Psoas muscle (tissue), 8 donors: Measurements from ENCODE around the gene TNIK. TPM values are rescaled to one million over a fixed set of nuclear protein-coding genes. Genes with fewer than 3 reads are reported as not detected.

Source experiments
- ATAC-seq, 4 donors: fragments of 200-7000 bp; cut with Tn5 transposase; one replicate each; pipeline ENCODE4 v1.9.1; 2020; ENCODE audit warnings: moderate library complexity in 3 of 4, mild to moderate bottlenecking in 2 of 4
- DNase-seq, 2 donors: peaks; one replicate each; pipeline ENCODE4 v3.0.0-alpha.2; 2020
- H3K27ac ChIP-seq: fragments of 200-600 bp; one replicate; pipeline ENCODE4 v1.8.0; 2022
- H3K27me3 ChIP-seq, 3 donors: fragments of 200-600 bp in 1 of 3; one replicate each; pipeline versions ENCODE4 v1.6.1 to v1.8.0; 2013 to 2022; ENCODE audit warnings: low read length in 2 of 3, mild to moderate bottlenecking in 2 of 3, moderate library complexity in 1 of 3; ENCODE audit not compliant: insufficient read depth in 3 of 3
- H3K36me3 ChIP-seq, 2 donors: fragments of 200-600 bp in 1 of 2; one replicate each; pipeline versions ENCODE4 v1.6.1 to v1.8.0; 2013 to 2022; ENCODE audit warnings: low read depth in 1 of 2, mild to moderate bottlenecking in 1 of 2, moderate library complexity in 1 of 2; ENCODE audit not compliant: insufficient read depth in 1 of 2
- H3K4me1 ChIP-seq: fragments of 200-600 bp; one replicate; pipeline ENCODE4 v1.8.0; 2022
- H3K4me3 ChIP-seq: fragments of 200-600 bp; one replicate; pipeline ENCODE4 v1.8.0; 2022; ENCODE audit warnings: mild to moderate bottlenecking
- H3K9me3 ChIP-seq: fragments of 200-600 bp; one replicate; pipeline ENCODE4 v1.8.0; 2022
- CTCF ChIP-seq: fragments of 200-600 bp; IDR thresholded peaks from one replicate; pipeline ENCODE4 v1.8.0; 2022; ENCODE audit warnings: antibody characterized with exemption
- WGBS, 3 donors: extraction: QIAGEN DNeasy Blood & Tissue Kit; methylation state at CpG; one replicate each; pipeline versions ENCODE4 v1.1.6 to v1.1.7; 2013; 5-methylcytosine and 5-hydroxymethylcytosine counted together
- intact Hi-C, 2 donors: fragments of 100-400 bp; cut with DNase I; formaldehyde crosslinking; loops; one replicate each; pipeline versions ENCODE4 v1.11.0 to v1.14.2; 2022
- polyA plus RNA-seq, 3 donors: library from polyadenylated mRNA; stranded (reverse); fragments of 200-250 nt; gene quantifications; one replicate each; pipeline ENCODE4 v1.2.3, GENCODE V29; 2013
- total RNA-seq, 4 donors: library from RNA; stranded (reverse); fragmentation: NEBNext Ultra II Directional in 2 of 4; extraction: Animal tissue kit (Norgen Biotek cat#: 25700) in 2 of 4; gene quantifications; one replicate each; pipeline versions ENCODE4 v1.2.1 to v1.2.4, GENCODE V29; 2021 to 2023
- donor health status: healthy with polysubstance abuse.
- donor health status: DM: no; HTN: no; CAD: no; lungs with moderate emphysema.
- donor health status: Bipolar disorder and iron deficiency.
- donor health status: healthy.
- donor health status: DM: yes; HTN: yes; CAD: no.
- donor health status: DM: no; HTN: no; CAD: no.
- donor health status: DM: no; HTN: no; CAD: no.
- donor health status: DM: yes; HTN: yes; CAD: no.

TNIK gene
- total and polyA plus RNA-seq, 7 donors, result 9.9 to 32.4 (median 12.5) TPM

GRCh38 chr3:171390051-171390941, 69.9 kb downstream of the TNIK start:
- H3K27me3 ChIP-seq, result no peaks in the 10 kb centered on the region
- 63 to 86% (median 72%) methylated on average over 9 of the region's 9 CpGs for WGBS, 3 donors
- H3K27ac ChIP-seq, result no peak overlapping the region
- no peak overlapping the region for H3K4me3 ChIP-seq
- H3K4me1 ChIP-seq, result peaks cover 27% of the 10 kb centered on the region
- intact Hi-C loops, result no loop called here
- TF ChIP-seq CTCF, result no peak
- H3K36me3 ChIP-seq, result no peaks in the 10 kb centered on the region
- ATAC-seq (peak in 1 of 4 donors; percentile 43), DNase-seq (no peak)
- H3K9me3 ChIP-seq, result no peaks in the 10 kb centered on the region

- Histone ChIP-seq H3K4me1 (peaks cover 31% of the 10 kb centered on the region), H3K36me3 (no peaks in the 10 kb centered on the region), H3K9me3 (no peaks in the 10 kb centered on the region), H3K27me3 (no peaks in the 10 kb centered on the region), H3K27ac (no peak overlapping the region), H3K4me3 (no peak overlapping the region)
- no peak for TF ChIP-seq CTCF
- 65 to 70% (median 70%) methylated on average over 3 of the region's 3 CpGs for WGBS, 3 donors
- intact Hi-C loops, result no loop called here
- DNase-seq, result no peak
- no peak for ATAC-seq
Observed at GRCh38 chr3:171389491-171389890, 70.7 kb downstream of the TNIK start.

- no peak overlapping the region for H3K4me3 ChIP-seq
- ATAC-seq, result no peak
- TF ChIP-seq CTCF, result no peak
- no peak overlapping the region for H3K27ac ChIP-seq
- no peaks in the 10 kb centered on the region for H3K36me3 ChIP-seq
- peaks cover 40% of the 10 kb centered on the region for H3K4me1 ChIP-seq
- intact Hi-C loops, result no loop called here
- DNase-seq, result no peak
- H3K27me3 ChIP-seq, result no peaks in the 10 kb centered on the region
- WGBS, 3 donors, result 63 to 75% (median 67%) methylated on average over 1 of the region's 1 CpG
- no peaks in the 10 kb centered on the region for H3K9me3 ChIP-seq
Observed at GRCh38 chr3:171388527-171388926, 71.7 kb downstream of the TNIK start.

- Histone ChIP-seq H3K36me3 (no peaks in the 10 kb centered on the region), H3K4me1 (peaks cover 34% of the 10 kb centered on the region), H3K27ac (no peak overlapping the region), H3K4me3 (no peak overlapping the region), H3K9me3 (no peaks in the 10 kb centered on the region), H3K27me3 (no peaks in the 10 kb centered on the region)
- no peak for TF ChIP-seq CTCF
- intact Hi-C loops, result no loop called here
- ATAC-seq (no peak), DNase-seq (no peak)
Observed at GRCh38 chr3:171387062-171387461, 73.1 kb downstream of the TNIK start.
